Gastrocnemius medialis (tissue), 4 donors: ENCODE results near the gene GPSM3.
A peak's percentile ranks its signal among the peaks of the same experiment; 100 is the strongest.

Source experiments
- POLR2A ChIP-seq, 2 donors: fragments of 450-650 bp; IDR thresholded peaks; one replicate each; pipeline ENCODE4 v1.6.1; 2017; ENCODE audit warnings: antibody characterized with exemption in 2 of 2, mild to moderate bottlenecking in 2 of 2, moderate library complexity in 2 of 2
- TF ChIP-seq, protein P1 (sequence below), 5 experiments: fragments of 450-650 bp in 3 of 5; fragments of 200-600 bp in 2 of 5; sonication (generic) in 2 of 5; IDR thresholded peaks in 4 of 5; conservative IDR thresholded peaks in 1 of 5; 1 replicate in 4 of 5; 2 replicates in 1 of 5; pipeline ENCODE4 v1.5.1; 2016 to 2019; ENCODE audit warnings: antibody characterized with exemption in 5 of 5, mild to moderate bottlenecking in 3 of 5, moderate library complexity in 3 of 5

DNA sequence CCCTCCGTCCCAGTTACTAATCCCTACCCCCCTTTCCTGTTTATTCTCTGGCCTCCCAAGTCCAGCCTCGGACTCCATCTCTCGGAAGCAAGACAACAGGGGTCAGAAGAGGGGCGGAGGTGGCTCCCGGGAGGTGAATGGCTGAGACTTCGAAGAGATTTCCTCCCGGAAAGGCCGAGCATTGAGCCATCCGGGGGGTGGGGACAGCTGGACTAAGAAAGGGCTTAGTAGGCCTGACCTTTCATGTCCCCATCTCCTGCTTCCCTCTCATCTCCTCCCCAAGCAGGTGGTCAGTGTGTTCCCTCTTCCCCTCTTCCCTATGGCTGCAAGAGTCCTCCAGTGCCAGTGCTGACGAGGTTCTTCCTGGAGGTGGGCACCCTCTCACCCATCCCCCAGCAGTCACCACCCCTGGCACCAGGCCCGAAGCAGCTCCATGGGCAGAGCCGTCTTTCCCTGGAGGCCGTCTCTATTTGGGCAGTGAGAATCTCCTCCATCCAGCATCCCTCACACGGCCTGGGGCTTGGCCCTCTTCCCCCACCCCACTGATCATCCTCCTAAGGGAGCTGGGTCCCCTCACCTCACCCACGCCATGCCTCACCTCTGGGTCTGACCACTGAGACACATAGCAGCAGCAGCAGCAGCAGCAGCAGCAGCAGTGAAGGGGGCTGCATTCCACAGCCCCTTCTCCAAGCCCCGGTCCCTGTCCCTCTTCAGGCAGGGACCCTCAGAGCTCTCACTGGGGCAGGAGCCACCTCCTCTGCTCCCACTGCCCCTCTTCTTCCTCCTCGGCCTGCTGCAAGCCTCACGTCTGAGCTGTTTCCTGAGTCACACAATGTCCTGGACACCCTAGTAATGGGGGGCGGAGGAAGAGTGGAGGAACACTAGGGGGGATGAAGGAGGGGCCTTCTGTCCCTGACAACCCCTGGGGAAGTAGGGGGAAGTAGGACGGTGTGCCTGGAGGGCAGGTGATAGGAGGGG lies 31.1 kb upstream of the GPSM3 start, which contains the start of gene NOTCH4:
- TF ChIP-seq, protein P1, sequence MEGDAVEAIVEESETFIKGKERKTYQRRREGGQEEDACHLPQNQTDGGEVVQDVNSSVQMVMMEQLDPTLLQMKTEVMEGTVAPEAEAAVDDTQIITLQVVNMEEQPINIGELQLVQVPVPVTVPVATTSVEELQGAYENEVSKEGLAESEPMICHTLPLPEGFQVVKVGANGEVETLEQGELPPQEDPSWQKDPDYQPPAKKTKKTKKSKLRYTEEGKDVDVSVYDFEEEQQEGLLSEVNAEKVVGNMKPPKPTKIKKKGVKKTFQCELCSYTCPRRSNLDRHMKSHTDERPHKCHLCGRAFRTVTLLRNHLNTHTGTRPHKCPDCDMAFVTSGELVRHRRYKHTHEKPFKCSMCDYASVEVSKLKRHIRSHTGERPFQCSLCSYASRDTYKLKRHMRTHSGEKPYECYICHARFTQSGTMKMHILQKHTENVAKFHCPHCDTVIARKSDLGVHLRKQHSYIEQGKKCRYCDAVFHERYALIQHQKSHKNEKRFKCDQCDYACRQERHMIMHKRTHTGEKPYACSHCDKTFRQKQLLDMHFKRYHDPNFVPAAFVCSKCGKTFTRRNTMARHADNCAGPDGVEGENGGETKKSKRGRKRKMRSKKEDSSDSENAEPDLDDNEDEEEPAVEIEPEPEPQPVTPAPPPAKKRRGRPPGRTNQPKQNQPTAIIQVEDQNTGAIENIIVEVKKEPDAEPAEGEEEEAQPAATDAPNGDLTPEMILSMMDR (IDR thresholded peaks at IDR 0.05 in 4 of 5, conservative IDR thresholded peaks at IDR 0.05 in 1 of 5) = no peak
- peak; percentile 23 to 67 for TF ChIP-seq POLR2A (IDR thresholded peaks at IDR 0.05)
